ENCODE data around the gene TMTC1.

DNA sequence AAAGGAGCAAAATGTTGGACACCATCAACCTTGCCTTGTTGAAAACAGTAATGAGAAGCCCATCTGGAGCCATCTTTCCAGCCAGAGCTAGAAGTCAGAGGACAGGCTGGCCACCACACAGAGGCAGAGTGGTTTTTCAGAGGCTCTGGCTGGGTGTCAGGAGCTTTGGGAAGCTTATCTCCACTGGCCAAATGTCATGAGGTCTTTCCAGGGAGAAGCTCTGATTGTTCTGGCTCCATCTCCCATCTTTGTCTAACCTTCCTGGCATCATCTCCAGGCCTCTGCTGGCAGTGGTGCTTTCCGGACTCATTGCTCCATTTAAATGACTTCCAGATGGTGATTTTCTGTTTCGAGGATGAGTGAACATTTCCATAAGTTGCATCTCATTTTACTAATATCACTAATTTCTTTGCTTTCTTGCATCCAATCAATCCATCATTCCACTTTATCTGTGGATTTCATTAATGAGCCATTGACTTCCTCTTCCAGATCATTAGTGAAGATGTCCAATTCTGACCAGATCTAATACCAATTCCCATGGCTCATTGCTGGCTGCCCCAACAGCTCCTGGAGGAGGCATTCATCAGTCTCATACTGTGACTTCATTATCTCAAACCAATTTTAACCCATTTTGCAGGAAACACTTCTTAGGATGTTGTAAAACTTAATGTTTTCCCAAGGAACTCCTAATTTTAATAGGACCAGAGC lies 35.3 kb upstream of the TMTC1 start:
- TF ChIP-seq CTCF (IDR thresholded peaks at IDR 0.05) (no peak), SMC3 (IDR thresholded peaks at IDR 0.05; ENCODE audit: low read depth, low read length) (no peak), RFX5 (IDR thresholded peaks at IDR 0.05; ENCODE audit: low read length) (no peak), POLR2AphosphoS5 (IDR thresholded peaks at IDR 0.05; ENCODE audit: low read depth, low read length) (no peak), MXI1 (IDR thresholded peaks at IDR 0.05; ENCODE audit: low read depth, low read length) (no peak), FOSL2 (IDR thresholded peaks at IDR 0.05; ENCODE audit: borderline replicate concordance, low read depth) (no peak), TAF1 (IDR thresholded peaks at IDR 0.05; ENCODE audit: borderline replicate concordance, low read depth, low read length) (no peak), CHD2 (IDR thresholded peaks at IDR 0.05; ENCODE audit: low read length, partially characterized antibody) (no peak), EP300 (IDR thresholded peaks at IDR 0.05; ENCODE audit: borderline replicate concordance in 1 of 2, low read depth in 1 of 2, low read length in 1 of 2) (no peak), TCF12 (IDR thresholded peaks at IDR 0.05) (no peak), YY1 (IDR thresholded peaks at IDR 0.05; ENCODE audit: low read depth) (no peak)
- TF ChIP-seq, protein P1, sequence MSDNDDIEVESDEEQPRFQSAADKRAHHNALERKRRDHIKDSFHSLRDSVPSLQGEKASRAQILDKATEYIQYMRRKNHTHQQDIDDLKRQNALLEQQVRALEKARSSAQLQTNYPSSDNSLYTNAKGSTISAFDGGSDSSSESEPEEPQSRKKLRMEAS (IDR thresholded peaks at IDR 0.05; ENCODE audit: low read depth): no peak
